ENCODE results near the gene SH2D2A. TPM values are rescaled to one million over a fixed set of nuclear protein-coding genes. Genes with fewer than 3 reads are reported as not detected.

Gene SH2D2A
- total RNA-seq, 2 donors from 2014 or later: 1.1 to 2.8 TPM

DNA sequence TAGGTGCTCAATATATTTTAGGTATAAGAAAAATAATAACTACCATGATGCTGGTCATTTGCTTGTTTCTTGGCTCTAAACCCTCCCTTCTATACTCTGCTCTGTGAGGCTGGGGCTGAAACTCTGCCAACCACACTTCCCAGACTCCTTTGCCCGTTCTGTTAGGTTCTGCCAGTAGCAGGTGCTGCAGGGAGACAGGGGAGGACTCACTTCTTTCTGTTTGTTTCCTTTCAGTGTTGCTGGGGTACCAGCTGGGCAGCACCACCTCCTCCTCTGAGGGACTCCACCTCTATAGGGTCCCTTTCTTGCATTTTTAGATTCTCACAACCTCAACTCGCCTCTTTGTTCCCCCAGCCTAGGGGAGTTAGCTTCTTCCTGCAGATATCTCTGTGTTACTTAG, 17.0 kb upstream of the SH2D2A start:
- ATAC-seq: no peak
- intact Hi-C loops (cut with DNase I): no loop called here
- DNase-seq: no peak

DNA sequence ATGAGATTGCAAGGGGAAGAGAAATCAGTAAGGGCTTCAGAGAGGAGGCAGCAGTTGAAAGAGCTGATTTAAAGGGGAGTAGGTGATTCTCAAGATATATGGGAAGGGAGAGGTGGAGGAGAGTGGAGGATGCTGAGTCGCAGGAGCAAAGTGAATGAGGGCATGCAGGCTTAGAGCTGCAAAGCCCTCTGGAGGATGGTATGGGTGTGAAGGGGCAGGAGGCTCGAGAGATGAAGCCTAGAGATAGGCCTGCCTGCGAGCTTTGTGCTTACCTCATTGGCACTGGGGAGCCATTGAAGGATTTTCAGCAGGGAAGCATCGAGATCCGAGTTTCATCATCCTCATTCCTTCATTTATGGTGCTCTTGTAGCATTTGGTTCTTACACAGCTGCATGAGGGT, 15.8 kb upstream of the SH2D2A start:
- DNase-seq: no peak
- intact Hi-C loops (cut with DNase I): no loop called here
- ATAC-seq: no peak

DNA sequence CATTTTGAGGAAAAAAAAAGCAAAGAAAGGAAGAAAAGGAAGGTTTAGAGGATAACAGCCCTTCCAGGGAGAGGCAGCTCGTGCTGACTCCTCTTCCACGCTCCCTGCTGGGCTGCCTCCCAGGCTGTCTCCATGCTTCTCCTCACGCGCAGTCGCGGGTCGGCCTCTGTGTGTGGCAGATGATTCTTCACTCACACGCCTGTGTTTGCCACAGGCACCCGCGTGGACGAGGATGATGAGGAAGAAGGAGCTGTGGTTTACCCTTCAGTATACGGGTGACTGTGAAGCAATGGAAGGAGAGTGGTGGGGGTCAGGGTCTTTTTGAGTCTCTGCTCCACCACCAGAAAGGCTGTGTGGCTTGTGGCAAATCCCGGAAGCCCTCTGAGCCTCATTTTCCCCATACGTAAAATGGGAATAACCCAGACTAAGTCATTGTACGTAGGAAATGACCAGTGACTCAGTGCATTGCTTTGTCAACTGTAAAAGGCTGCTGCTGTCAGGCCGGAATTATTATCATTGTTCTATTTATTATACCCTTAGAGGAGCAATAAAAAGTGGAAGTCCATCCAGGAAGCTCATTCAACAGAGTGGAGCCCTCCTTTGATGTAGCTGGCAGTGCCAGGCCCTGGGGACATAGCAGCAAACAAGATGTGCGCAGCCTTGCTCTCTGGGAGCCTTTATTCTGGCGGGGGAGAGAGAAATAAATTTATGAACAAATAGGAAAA, 11.9 kb upstream of the SH2D2A start:
- intact Hi-C loops (cut with DNase I): no loop called here
- no peak for DNase-seq

DNA sequence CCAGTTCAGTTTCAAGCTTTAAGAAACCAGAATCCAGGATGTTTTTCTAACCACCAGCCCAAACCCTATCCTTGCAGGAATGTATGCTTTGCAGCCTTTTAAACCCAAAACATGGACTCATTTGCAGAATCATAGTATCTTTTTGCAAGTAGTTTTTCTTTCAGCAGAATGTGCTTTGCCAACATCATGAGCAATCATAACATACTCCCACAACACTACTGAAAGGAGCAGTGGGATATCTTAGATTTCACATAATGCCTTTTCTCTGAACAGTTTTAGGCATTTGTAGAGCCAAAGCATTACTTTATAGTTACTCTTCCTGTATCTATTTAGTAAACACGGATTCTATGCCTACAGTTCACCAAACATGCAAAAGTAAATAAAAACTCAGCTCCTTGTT, 10.0 kb upstream of the SH2D2A start:
- DNase-seq: no peak
- ATAC-seq: peak in 1 of 2 donors; percentile 71
- intact Hi-C loops (cut with DNase I): no loop called here

More for the DNA sequence above, 11.9 kb upstream of the SH2D2A start:
- ATAC-seq: no peak

DNA sequence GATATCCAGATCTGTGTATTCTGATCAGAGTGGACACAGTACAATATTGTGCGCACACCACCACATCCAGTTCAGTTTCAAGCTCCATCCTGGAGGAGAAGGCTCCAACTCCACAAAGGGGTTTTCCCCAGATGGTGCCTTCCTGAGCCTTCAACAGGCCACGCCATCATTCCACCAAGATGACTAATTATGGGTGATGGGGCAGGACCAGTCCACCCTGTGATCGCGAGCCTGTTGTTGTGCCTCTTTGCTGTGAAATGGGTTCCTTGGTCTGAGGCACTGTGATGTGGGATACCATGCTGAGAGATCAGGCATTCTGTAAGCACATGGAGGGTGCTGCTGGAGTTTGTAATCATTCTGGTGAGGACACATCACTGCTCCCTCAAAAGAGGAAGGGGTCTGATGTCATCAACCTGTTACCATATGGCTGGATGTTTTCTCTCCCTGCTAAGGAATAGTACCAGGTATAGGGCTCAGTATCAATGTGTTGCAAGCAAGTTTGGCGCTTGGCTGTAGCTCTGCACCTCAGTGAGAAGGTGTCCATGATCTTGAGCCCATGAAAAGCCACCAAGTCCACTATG, 6.7 kb upstream of the SH2D2A start:
- intact Hi-C loops (cut with DNase I): no loop called here
- DNase-seq: no peak
- ATAC-seq: no peak

DNA sequence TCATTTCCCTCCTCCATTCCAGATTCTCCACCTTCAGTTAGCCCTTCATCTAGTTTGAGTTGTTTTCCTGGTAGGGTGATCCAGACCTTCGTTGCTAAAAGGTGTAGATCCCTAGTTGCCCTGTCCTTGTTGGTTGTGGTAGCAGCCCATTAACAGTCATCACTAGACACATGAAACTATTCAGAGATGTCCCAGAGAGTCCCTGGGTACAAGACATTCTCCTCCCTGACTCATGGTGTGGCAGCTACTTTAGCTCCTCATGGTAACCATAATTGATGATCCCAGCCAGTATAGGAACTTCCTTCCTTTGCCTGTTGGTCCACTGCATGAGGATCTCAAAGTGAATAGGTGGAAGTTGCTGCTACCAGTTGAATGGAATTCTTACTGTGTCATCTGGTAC, 6.0 kb upstream of the SH2D2A start:
- no peak for ATAC-seq
- DNase-seq: no peak
- intact Hi-C loops (cut with DNase I): no loop called here

DNA sequence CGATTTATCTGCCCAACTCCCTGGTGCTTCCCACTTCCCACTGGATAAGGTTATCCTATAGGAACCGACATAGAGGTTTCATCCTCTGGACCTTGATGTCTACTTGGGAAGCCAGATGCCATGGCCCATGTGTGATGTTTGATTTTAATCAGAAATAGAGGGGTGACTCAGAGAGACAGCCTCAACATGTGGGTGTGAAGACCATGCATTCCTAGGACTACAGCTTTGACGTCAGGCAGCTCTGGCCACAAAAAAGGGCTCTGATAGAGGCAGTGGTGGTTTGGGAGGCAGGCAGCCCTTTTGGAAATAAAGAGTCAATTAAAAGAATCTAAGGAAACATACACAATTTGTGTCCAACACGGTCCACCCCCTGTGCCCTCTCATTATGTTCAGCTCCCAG, 5.2 kb upstream of the SH2D2A start:
- no peak for DNase-seq

DNA sequence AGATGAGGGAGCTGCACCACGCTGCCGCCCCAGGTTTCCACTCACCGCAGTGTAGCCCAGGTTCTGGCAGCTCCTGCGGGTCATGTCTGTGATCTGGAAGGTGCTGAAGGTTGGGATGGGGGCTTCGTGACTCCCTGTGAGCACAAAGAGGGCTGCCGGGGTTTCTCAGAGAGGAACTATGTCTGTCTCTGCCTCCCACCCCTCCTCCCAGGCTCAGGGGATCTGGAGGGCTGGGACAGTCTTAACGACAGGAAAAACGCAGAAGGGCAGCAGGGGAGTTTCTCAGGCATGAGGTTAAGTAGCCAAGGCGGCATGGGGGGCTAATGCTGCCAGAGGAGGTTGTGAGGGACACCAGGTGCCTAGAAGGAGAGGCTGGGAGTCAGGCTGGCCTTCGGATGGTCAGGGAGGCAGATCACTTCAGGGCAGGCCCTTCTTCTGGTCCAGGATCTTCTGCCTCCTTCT, 656 bp downstream of the SH2D2A start:
- DNase-seq: no peak
- intact Hi-C loops (cut with DNase I): no loop called here
- ATAC-seq: no peak

More for the DNA sequence above, 5.2 kb upstream of the SH2D2A start:
- intact Hi-C loops (cut with DNase I): no loop called here
- peak in 1 of 2 donors; percentile 20 for ATAC-seq

DNA sequence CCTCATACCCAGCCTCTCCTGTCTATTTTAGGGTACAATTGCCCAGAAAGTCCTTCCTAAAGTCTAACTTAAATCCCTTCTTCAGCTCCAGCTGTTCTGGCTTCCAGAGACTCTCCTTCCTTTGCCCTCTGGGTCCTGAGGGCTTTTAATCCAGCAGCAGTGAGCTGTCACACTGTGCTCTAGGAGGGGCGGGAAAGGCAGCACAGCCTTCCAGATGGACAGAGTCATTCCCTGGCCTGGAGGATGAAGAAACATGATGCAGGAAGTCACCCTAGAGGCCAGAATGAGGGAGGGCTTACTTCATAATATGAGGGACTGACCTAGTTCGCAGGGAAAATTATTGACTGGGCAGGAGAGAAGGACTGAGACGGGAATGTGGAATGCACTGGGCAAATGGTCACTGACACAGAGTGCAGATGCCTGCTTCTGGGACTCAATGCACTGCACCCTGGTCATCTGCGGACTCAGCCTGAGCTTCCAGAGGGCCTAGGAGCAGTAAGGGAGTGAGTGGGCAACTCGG, 1.3 kb downstream of the SH2D2A start:
- DNase-seq (peak; percentile 73), ATAC-seq (peak; percentile 78 to 83)
- intact Hi-C loops (cut with DNase I): no loop called here

DNA sequence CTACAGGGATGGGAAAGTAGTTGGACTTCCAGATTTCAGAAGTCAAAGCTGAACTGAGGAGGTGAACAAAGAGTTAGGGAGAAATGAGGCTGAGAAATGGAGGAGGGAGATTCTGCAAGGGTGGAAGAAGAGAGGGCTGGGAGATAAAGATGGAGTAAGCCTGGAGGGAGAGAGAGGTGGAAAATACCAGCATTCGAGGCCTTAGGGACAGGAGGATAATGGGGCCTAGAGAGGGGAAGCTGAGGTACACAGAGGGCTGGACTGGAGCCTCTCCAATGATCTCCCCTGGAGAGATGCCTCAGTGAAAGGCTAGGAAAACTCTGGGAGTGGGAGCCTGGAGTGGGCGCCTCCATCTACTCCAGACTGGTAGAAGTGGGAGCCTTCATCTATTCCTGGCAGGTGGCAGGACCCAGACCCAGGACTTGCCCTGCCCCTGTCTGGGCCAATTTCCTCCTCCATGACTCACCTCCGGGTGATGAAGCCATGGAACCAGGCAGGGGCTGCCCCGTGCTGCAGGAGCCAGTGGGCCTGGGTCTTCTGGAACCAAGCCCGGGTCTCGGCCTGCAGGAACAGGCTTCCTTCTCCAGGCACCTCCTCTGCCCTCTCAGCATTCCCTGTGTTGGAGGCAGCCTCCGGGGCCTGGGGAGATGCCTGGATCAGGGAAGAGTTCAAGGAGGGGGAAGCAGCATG, 1.9 kb downstream of the SH2D2A start:
- intact Hi-C loops (cut with DNase I): no loop called here
- DNase-seq (peak; percentile 34), ATAC-seq (peak in 1 of 2 donors; percentile 26)

DNA sequence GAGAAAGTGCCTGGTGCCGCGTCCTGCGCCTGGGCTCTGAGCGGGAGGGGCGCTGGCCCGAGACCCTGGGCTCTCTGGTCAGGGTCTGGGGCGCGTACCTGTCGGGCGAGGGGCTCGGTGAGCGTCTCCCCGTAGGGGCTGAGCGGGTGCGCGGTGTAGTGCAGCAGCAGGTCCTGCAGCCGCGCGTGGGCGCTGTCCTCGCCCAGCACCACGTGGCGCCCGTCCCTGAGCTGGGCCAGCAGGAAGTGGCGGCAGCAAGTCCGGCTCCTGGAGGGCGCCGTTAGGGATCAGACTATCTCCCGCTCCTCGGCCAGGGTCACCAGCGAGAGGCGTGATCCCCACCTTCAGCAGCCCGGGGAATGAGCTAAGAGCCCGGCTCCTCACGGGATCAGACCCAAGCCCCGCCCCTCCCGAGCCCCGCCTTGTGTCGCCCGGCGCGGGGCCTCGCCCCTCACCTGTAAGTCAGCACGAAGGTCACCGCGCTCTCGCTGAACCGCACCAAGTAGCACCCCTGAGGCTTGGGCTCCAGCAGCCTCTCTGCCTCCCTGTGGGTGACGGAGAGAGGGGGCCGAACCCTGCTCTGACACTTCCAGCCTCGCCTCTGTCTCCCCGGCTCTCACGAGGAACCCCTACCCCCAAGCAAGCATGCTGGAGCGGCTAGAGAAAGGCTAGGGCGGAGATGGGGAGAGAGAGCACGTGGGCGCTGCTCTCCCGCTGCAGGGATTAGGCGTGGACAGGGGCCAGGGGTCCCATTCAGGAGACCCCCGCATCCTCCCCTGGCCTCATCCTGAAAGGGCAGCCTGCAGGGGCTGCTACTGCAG, 2.7 kb downstream of the SH2D2A start:
- ATAC-seq (peak; percentile 67 to 75), DNase-seq (peak; percentile 76)
- intact Hi-C loops (cut with DNase I): no loop called here

DNA sequence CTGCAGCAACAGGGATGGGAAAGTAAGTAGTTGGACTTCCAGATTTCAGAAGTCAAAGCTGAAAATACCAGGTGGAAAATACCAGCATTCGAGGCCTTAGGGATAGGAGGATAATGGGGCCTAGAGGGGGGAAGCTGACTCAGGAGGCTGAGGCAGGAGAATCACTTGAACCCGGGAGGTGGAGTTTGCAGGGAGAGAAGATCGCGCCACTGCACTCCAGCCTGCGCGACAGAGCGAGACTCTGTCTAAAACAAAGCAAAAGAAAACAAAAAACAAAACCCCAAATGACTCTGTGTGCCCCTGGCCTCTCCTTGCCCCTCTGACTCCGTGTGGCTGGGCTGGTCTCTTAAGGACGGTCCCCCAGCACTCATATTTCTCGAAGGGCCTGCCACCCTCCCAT, 3.4 kb downstream of the SH2D2A start:
- DNase-seq: no peak
- intact Hi-C loops (cut with DNase I): no loop called here
- ATAC-seq: no peak

DNA sequence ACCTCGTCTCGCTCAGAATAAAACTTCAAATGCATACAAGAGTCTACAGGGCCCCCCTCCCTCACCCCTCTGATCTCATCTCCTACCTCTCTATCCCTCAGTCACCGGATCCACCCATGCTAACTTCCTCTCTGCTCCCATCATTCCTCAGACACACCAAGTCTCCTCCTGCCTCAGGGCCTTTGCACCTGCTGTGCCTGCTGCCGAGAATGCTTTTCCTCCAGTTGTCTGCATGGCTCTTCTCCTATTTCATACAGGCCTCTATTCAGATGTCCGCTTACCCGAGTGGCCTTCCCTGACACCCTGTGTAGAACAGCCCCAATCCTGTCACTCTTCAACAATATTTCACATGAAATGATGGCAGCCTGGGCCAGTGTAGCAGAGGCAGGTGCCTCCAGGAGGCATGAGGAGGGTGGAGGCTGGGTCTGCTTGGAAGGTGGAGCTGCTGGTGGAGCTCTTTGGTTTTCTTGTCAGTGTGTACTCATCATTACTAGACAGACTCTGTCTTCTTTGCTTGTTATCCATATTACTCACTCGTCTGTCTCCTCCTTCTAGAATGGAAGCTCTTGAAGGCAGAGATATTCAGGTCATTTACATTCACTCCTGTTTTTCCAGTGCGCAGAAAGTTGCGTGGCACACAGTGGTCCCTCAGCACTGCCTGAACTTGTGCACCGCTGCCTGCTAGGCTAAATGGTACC, 4.2 kb downstream of the SH2D2A start:
- intact Hi-C loops (cut with DNase I): no loop called here
- DNase-seq (no peak), ATAC-seq (no peak)

DNA sequence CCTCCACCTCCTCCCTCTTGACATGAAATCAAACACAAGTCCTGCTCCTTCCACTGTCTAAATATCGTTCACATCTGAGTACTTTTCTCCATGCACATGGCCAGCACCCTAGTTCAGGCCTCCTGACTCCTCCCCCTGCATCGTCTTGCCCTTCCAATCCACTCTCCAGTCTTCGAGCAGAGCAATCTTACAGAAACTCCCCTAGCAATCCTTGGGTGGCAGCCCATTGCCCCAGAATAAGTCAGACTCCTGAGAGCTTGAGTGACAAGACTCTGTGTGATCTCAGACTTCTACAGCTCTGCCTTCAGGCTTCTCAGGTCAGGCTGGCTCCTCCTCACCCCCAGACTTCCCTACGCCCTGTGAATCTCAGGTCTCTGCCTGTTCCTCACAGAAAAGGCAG, 5.5 kb downstream of the SH2D2A start:
- DNase-seq: no peak
- intact Hi-C loops (cut with DNase I): no loop called here
- ATAC-seq: no peak

DNA sequence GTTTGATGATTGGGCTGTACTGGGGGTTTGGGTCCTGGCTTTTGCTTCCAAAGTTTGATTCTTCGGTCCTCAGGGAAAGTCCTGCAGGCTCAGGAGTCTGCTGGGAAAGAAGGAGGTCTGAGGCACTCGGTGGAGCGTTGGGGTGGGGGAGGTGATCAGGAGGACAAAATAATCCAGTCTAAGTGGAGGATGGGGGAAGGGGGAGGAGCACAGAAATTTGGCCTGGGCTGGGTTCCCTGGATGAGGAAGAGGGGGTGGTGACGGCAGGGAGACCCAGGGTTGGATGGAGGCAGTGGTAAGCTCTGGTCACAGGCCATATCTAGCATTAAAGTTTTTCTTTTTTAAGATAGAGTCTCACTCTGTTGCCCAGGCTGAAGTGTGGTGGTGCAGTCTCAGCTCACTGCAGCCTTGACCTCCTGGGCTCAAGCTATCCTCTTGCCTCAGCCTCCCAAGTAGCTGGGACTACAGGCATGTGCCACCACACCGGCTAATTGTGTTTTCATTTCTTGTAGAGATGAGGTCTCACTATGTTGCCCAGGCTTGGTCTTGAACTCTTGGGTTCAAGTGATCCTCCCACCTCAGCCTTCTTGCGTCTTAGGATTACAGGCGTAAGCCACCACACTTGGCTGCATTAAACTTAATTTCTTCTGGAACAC, 6.8 kb downstream of the SH2D2A start:
- intact Hi-C loops (cut with DNase I): no loop called here
- ATAC-seq (no peak), DNase-seq (no peak)

DNA sequence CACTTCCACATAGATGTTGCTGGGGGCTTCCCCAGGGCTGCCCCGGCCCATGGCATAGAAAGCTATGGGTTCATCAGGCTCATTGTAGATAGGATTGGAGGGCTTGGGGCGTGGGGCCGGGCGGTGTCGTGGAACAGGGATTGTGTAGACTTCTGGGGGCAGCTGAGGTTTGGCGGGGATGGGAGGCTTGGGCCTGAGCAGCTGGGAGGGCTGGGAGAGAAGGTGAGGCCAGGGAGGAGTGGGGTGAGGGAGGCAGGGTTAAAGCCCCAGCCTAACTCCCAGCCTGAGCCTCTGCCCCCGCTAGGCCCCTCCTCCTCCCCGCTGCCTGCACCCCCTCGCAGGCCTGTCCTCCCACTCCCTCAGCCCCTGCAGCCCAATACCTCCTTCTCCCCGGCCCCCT, 7.4 kb downstream of the SH2D2A start:
- ATAC-seq (no peak), DNase-seq (no peak)
- intact Hi-C loops (cut with DNase I): no loop called here

DNA sequence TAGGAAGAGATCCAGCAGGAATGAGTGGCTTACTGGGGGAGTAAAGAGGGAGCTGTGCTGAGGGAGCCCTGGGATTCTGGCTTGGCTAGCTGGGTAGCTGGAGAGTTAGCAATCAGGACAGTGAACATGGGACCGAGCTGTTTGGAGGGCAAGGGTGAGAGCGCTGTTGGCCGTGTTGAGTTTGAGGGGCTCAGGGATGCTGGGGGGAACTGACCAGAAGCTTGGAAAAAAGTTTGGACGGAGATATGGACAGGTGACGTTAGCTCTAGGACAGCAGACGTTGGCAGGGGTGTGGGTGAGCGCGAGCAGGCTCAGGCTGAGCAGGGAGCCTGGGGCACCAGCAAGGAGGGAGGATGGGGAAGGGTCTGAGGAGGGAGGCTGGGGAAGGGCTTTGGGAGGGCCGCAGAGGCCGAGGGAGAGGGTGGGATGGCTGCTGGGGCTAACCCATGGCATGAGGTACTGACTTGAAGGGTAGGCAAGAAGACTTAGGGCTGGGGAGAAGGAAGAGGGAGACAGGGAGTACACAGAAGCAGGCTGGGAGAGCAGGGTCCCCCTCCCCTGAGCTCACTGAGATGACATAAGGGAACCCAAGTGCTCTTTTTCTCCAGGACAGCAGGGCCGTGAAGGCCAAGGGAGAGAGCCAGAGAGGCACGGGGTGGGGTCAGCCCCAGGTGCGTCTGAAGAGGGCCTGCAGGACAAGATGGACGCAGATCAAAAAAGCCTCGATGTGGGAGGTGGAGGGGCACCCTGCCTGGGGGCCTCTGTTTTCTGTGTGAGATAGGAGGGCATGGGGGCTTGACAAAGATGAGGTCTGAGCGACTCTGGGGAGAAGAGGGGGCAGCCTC, 8.2 kb downstream of the SH2D2A start:
- ATAC-seq (no peak), DNase-seq (no peak)
- intact Hi-C loops (cut with DNase I): no loop called here

DNA sequence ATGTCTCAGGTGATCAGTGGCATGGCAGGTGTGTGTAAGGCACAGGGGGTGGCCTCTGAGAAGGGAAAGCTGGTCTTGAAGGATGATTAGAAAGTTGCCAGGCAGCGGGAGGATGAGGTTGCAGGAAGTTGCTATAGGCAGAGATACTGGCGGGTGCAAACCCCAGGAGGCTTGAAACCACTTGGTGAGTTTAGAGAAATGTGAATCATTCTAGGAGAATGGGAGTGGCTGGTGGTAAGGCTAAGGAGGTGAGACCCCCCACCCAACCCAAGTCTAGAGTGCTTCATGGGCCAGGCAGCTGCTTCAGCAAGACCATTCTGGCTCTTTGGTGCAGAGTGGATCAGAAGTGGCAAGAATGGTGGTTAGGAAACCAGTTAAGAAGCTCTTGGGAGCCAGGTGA, 9.0 kb downstream of the SH2D2A start:
- DNase-seq (no peak), ATAC-seq (no peak)
- intact Hi-C loops (cut with DNase I): no loop called here
